Anterior cingulate cortex (tissue), 58 donors: ENCODE data around the gene FAM117A.
"Not testable (repeated sequence)": the region's sequence is repeated elsewhere in the genome, so short reads cannot be mapped to it uniquely, and the experiment has no call there.

Experiments used
- DNase-seq, 58 donors: peaks; one replicate each; lab custom pipeline; 2025; lab: John Stamatoyannopoulos, UW

Gene FAM117A

DNA sequence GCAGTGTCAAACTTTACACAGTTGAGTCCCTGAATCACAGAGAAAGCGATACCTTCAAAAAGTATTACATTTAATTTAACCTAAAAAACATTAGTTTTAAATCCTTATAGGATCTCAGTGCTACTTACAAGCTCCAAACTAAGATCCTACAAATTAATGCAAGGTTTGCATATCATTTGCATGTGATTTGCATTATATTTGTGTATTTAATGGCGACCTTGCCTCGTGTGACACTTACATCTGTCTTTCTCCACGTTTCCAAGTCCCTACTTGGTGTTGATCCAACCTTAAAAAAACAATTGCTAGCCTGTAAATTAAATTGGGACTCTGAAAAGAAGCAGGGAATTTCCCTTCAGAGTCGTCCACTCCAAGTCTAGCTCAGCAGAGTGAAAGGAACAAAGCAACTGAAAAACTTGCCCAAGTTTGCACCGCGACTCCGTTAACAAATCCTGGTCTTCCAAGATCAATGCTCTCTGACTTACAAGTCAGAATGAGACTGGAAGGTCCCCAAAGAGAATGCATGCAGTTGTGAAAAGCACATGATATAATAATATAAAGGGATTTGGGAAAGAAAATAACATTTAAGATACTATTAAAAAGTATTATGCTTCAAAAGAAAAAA, 739 bp upstream of the FAM117A start:
- no peak for DNase-seq

DNA sequence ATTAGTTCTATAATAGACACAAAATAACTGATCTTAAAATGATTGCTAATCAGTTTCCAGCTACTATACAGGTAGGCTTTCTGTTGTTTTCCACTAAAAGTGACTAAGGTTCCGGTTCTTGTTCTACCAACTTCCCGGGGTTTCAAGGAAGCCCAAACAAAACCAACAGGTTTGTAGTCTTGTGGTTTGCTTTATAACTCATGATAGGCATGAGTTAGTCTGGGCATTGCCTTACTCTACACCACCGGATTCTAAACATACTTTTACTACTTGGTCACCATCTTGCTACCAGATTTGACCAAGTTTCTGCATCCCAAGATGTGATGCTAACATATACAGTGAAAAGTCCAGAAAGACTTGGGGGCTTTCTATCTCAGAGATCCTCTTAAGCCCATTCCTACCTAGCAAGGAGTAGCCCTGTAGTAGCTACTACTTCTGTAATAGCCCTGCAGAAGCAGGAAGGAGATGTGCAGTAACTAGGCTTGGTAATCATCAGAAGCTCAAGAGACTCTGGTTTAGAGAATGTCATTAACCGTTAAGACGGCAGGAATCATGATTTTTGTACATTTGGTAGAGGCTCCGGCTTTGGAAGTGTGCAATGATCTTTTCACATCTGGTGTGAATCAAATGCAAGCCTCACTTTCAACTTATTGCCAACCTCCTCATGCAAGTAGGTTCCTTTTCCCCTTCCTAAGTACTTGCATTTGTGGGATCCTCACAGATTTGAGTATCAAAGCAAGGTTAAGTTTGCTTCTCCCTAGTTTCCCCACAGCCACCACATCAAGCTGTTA, 1.6 kb downstream of the FAM117A start:
- DNase-seq, result no peak

GRCh38 chr17:49760932-49761558, 2.9 kb downstream of the FAM117A start:
- no peak for DNase-seq

DNA sequence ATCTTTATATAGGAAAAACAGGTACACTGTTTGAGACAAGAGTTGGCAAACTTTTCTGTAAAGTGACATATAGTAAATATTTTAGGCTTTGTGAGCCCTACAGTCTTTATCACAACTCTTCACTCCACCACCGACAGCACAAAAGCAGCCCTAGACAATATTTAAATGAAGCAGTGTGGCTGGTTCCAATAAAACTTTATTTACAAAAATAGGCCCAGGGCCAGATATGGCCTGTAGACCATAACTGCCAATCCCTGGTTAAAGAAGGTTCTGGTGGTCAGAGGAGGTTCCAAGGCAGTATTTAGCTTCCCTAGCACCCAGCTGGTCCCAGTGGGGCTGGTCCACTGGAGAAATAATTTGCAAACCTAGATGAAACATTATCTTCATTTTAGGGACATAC, 3.6 kb downstream of the FAM117A start:
- DNase-seq, result no peak

DNA sequence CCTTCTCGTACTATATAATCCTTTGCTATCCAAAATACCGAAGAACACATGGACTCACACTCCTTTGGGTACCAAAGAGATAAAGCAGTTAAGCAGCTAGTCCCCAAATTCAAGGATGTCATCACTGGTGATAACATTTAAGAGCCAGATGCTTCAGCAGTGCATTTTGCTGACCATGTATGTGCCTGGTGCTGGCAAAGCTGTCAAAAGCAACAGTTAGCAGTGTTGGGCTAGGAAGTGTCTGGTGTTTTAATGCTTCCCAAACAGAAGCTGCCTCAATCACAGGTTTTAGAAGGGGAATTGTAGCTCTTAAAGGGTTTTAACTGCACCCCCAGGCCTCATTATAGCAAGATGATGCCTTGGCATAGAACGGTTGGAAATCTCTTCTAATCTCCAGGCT, 4.7 kb downstream of the FAM117A start:
- DNase-seq, result no peak

- not testable (repeated sequence) for DNase-seq
Measured at GRCh38 chr17:49758464-49759010, 5.4 kb downstream of the FAM117A start.

- DNase-seq, result no peak
Measured at GRCh38 chr17:49757151-49757777, 6.7 kb downstream of the FAM117A start.

GRCh38 chr17:49756323-49757150, 7.4 kb downstream of the FAM117A start:
- DNase-seq, result no peak

DNA sequence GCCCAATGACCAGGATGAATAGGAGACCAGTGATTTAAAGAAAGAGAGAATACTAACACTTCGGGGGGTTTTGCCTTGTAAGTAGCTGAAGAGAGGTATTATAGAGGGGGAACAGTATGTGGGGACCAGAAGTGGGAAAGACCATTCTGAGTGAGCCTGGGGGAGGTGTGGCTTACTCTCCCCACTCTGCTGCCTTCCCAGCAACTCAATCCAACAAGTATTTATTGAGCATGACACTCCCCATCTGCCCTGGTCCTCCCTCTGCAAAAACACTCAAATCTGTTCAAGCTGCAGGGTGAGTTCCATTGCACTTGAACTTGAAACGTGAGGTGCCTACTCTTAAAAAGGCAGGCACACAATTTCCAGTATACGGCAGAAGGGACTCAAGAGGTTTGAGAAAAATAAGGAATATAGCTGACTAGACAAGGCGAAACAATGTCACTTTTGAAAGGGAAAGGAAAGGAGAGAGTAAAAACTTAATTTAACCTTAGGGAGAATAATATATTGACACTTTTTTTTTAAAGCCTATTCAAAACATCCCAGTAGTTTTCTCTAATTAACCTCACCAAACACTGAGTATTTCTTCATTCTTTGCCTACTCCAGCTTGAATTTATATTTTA, 8.2 kb downstream of the FAM117A start:
- no peak for DNase-seq

GRCh38 chr17:49753959-49754391, 10.0 kb downstream of the FAM117A start:
- no peak for DNase-seq

DNA sequence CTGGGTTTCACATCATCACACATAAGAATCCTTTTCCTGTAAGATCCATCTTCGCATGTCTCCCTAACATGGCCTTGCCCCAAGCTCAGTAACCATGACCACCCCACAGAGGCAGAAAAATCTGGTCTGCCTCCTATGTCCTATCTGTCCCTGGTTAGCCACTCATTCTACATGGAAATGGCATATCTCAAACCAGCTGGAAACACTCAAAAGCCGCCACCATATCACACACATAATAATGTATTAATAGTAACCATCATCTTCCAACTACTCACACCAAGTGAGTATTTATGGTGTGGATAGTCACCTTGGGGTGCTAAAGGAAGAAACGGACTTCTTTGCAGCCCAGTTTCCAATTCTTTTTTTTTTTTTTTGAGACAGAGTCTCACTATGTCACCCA, 11.4 kb downstream of the FAM117A start:
- no peak for DNase-seq

DNA sequence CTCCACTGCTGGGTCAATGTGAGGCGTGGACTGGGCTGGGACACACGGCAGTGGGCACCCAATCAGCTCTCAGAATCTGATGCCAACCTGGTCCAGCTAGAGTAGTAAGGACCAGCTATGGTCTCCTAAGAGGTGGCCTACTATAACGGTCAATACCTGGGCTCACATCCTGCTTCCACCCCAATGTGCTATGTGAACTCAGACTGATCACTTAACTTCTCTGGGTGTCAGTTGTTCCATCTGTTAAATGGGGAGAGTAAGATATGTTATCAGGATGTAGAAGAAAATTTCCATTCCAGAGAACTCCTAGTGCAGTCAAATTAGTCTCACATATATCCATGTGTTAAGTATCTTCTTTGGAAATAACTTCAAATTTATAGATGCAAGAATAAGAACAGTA, 14.2 kb downstream of the FAM117A start:
- no peak for DNase-seq

DNA sequence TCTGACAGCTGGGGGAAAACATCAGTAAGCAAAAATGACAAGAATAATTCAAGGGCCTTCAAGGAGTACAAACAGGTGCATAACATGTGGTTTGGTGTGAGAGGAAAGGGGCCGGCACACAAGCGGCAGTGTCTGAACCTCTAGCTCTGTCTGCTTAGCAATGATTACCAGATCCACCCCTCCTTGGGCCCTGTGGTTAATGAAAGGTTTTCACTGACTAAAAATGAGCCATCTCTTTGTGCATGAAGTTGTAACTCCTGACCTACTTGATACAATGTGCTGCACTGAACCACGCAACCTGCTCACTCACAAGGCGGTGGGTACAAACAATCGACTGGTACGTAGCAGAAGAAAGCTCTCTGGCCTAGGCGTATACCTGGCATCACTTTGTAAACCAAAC, 15.1 kb downstream of the FAM117A start:
- DNase-seq, result no peak

DNA sequence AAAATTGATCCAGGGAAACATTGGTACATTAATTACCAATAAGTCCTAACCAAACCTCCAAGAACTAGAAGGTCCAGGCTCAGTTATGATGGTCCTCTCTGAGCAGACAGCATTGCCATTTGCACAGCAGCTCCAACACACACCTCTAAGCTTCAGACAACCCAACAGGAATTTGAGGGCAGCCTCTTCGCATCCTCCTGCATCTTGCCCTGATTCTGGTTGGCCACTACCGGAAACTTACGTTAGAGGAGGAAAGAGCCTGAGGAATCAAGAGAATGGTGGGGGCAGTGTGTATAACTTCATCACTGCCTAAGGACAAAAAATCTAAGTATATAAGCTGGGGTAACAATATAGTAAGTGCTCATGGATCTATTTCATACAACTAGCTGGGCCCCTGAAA, 15.7 kb downstream of the FAM117A start:
- no peak for DNase-seq

- DNase-seq, result no peak
Measured at GRCh38 chr17:49747632-49748031, 16.3 kb downstream of the FAM117A start.

- DNase-seq, result no peak
Measured at GRCh38 chr17:49746791-49747490, 17.0 kb downstream of the FAM117A start.

GRCh38 chr17:49745175-49746139, 18.5 kb downstream of the FAM117A start:
- no peak for DNase-seq

DNA sequence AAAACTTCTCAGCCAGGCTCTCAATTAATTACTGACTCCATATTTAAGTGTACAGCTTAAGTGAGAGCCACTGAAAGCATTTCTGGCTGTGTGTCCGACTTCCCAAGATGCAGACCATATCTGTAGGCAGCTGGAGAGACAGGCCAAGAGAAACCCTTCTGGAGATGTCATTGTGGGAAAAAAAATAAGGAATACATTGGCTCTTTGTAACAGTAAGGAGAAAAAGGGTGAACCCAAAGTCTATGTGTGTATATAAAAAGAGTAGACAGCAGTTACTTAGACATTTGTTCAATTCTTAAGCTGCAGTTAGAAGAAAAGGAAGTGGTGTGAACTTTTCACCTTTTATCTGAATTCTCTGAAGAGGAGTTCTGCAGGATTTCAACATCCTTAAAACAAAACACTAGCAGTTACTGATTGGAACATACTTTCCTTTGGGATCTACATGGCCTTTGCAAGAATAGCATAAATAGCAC, 21.7 kb downstream of the FAM117A start:
- DNase-seq, result peak in 1 of 58 donors; percentile 6
